SJSA1 (cell line): ENCODE results near the gene IRAK1. TPM values are rescaled to one million over a fixed set of nuclear protein-coding genes. Genes with fewer than 3 reads are reported as not detected.
"Not testable (repeated sequence)": the region's sequence is repeated elsewhere in the genome, so short reads cannot be mapped to it uniquely, and the experiment has no call there.

Experiments
- DNase-seq, 2 experiments: peaks; one replicate each; pipeline ENCODE4 v3.0.0-alpha.2; 2015 to 2020; ENCODE audit warnings: low spot score in 2 of 2, low read depth in 1 of 2
- H3K27ac ChIP-seq: fragments of 250-450 bp; sonication (Bioruptor Pico); 2 replicates; pipeline ENCODE4 v1.5.1; 2020; ENCODE audit warnings: mild to moderate bottlenecking, moderate library complexity
- H3K27me3 ChIP-seq: fragments of 250-450 bp; sonication (Bioruptor Pico); replicated peaks from 2 replicates; pipeline ENCODE4 v1.5.1; 2020; ENCODE audit warnings: mild to moderate bottlenecking, moderate library complexity
- H3K36me3 ChIP-seq: fragments of 250-450 bp; sonication (Bioruptor Pico); 2 replicates; pipeline ENCODE4 v1.5.1; 2020; ENCODE audit warnings: mild to moderate bottlenecking
- H3K4me1 ChIP-seq: fragments of 250-450 bp; sonication (Bioruptor Pico); replicated peaks from 2 replicates; pipeline ENCODE4 v1.6.1; 2021; ENCODE audit warnings: mild to moderate bottlenecking
- H3K4me3 ChIP-seq: fragments of 250-450 bp; sonication (Bioruptor Pico); 2 replicates; pipeline ENCODE4 v1.5.1; 2020; ENCODE audit warnings: mild to moderate bottlenecking
- H3K9me3 ChIP-seq: fragments of 250-450 bp; sonication (Bioruptor Pico); replicated peaks from 2 replicates; pipeline ENCODE4 v1.5.1; 2020; ENCODE audit warnings: mild to moderate bottlenecking
- total RNA-seq: library from RNA; depleted of rRNA; stranded (reverse); fragments of >200 nt; shearing (Covaris generic); gene quantifications from 2 replicates; pipeline ENCODE4 v1.2.3, GENCODE V29; 2014

Gene IRAK1
- total RNA-seq, 1 experiment from 2014 or later: 81.3 TPM

DNA sequence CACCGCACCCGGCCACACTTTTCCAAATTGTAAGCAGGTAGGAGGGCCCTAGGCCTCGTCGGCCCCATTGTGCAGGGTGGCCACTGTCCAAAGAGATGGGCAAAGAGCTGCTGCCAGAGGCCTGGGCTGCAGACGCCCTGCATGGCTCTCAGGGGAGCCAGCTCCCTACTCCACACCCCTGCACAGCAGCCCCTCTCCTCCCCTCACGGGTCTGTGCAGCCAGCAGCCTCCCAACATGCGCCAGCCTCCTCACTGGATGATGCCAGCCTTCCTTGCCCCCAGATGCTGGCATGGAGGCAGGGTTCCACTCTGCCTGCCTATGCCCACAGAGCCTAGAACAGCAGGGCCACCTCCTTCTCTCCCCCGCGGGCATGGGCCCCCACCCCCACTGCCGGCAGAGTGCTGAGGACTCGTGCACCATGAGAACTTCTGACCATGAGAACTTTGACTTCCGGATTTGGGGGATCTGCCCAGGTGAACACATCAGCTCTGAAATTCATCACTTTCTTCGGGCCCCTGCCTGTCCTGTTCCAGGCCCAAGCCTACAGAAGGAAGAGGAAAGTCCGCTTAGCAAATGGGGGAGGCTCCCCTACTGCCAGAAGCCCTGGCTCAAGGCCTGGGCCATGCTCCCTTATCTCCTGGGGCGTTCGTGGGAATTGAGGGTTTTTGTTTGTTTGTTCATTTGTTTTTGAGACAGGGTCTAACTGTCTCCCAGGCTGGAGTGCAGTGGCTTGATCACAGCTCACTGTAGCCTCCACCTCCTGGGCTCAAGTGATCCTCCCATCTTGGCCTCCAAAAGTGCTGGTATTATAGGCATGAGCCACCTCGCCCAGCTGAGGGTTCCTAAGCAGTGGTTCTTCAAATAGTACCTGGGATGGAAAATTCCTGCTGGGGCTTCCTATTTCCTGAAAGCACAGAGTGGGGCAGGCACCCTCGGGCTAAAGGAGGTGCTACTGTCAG, 8.0 kb downstream of the IRAK1 start:
- Histone ChIP-seq H3K9me3 (no peaks in the 10 kb centered on the region), H3K36me3 (peaks cover 32% of the 10 kb centered on the region), H3K4me3 (no peak overlapping the region), H3K4me1 (no peaks in the 10 kb centered on the region), H3K27ac (no peak overlapping the region), H3K27me3 (no peaks in the 10 kb centered on the region)
- DNase-seq: no peak

DNA sequence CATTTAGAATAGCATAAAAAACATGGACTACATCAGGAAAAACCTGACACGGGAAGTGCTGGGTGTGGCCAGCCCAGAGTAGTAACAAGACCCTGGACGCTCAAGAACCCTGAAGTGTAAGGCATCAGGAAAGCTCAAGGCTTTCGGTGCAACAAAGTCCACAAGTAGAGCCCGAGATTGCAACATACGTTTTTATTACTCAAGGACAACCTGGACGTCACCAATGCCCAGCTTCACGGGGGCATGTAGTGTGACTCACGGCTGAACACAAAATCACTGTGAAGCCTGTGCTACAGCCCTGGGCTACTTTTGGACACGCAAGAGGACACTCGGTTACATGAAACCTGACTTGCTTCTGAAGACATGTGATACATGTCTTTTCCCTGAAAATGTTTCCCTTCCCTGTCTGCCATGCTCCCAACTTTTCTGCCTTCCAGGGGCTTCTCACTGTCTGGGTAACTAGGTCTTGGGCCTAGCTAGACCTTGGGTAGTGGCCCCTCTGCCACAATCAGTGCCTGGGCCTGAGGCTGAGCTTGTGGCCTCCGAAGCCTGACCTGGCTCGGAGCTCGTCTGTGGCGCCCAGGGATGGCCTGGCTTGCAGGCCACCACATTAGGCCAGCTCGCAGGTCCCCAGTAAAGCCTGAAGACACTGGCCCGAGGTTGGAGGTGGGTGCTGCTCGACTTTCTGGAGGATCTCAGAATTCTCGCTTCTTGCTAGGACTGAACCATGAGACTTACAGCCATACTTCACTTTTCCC, 9.2 kb downstream of the IRAK1 start:
- H3K27me3 ChIP-seq: no peaks in the 10 kb centered on the region
- peaks cover 22% of the 10 kb centered on the region for H3K36me3 ChIP-seq
- no peak for DNase-seq

GRCh38 chrX:154008521-154008920, 11.2 kb downstream of the IRAK1 start:
- H3K4me3 ChIP-seq: no peak overlapping the region
- H3K27ac ChIP-seq: no peak overlapping the region
- no peak for DNase-seq

More for the DNA sequence above, 9.2 kb downstream of the IRAK1 start:
- Histone ChIP-seq H3K9me3 (no peaks in the 10 kb centered on the region), H3K27ac (no peak overlapping the region), H3K4me3 (no peak overlapping the region), H3K4me1 (no peaks in the 10 kb centered on the region)

DNA sequence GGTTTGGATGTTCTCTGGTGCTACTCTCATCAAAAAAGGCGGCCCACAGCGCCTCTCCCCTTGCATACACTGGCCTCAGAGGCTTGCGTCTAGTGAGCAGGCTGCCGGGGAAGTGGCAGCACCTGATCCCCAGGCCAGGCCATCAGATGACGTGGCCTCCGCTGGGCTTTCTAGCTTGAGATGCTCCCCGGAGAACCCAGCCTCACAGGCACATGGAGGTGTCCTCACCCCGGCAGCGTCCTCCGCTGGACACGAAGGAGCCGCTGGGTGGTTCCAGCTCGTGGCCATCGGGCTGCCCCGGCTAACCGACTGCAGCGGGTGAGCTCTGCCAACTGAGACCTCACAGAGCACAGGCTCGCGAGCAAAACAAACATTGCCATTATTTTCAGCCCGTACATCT, 12.8 kb downstream of the IRAK1 start:
- Histone ChIP-seq H3K36me3 (peaks cover 5% of the 10 kb centered on the region; the same call in 1 of the 2 replicates), H3K27me3 (no peaks in the 10 kb centered on the region), H3K9me3 (no peaks in the 10 kb centered on the region), H3K4me1 (no peaks in the 10 kb centered on the region), H3K27ac (no peak overlapping the region), H3K4me3 (no peak overlapping the region)
- DNase-seq: no peak

More at GRCh38 chrX:154008521-154008920, 11.2 kb downstream of the IRAK1 start:
- no peaks in the 10 kb centered on the region for H3K27me3 ChIP-seq
- H3K4me1 ChIP-seq: no peaks in the 10 kb centered on the region
- H3K36me3 ChIP-seq: peaks cover 18% of the 10 kb centered on the region
- H3K9me3 ChIP-seq: no peaks in the 10 kb centered on the region

GRCh38 chrX:154004315-154004714, 15.4 kb downstream of the IRAK1 start:
- Histone ChIP-seq H3K36me3 (no peaks in the 10 kb centered on the region), H3K27ac (no peak overlapping the region), H3K9me3 (no peaks in the 10 kb centered on the region), H3K4me1 (no peaks in the 10 kb centered on the region), H3K27me3 (no peaks in the 10 kb centered on the region), H3K4me3 (no peak overlapping the region)
- DNase-seq: no peak

DNA sequence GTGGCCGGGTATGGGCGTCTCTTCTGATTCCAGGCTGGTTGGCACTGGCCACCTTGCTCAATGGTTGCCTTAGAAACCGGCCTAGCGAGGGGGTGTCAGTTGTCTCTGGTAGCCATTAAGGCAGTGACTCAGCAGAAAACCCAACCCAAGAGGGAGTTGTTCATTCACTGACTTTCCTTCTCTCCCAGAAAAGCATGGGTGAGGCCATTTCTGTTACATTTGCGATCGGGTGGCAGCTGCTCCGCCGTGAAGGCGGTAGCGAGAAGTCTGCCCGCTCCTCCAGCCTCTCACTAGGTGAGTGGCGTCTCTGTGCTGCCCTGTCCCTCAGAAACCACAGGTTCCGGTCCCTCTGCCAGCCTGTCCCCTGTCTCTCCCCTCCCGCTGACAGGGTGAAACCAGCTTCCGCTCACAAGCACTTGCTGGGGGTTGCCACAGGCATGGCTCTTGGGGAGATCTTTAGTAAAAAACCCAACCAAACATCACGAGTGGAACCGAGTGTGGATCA, 17.4 kb downstream of the IRAK1 start:
- Histone ChIP-seq H3K36me3 (no peaks in the 10 kb centered on the region), H3K4me3 (no peak overlapping the region), H3K27me3 (no peaks in the 10 kb centered on the region), H3K4me1 (no peaks in the 10 kb centered on the region), H3K27ac (no peak overlapping the region), H3K9me3 (no peaks in the 10 kb centered on the region)
- no peak for DNase-seq

GRCh38 chrX:154000051-154000450, 19.7 kb downstream of the IRAK1 start:
- Histone ChIP-seq H3K9me3 (no peaks in the 10 kb centered on the region), H3K27ac (no peak overlapping the region)

GRCh38 chrX:153999359-154000037, 20.2 kb downstream of the IRAK1 start:
- no peak for DNase-seq
- no peaks in the 10 kb centered on the region for H3K4me1 ChIP-seq

More at GRCh38 chrX:154000051-154000450, 19.7 kb downstream of the IRAK1 start:
- no peak for DNase-seq
- Histone ChIP-seq H3K27me3 (no peaks in the 10 kb centered on the region), H3K36me3 (no peaks in the 10 kb centered on the region), H3K4me1 (no peaks in the 10 kb centered on the region), H3K4me3 (no peak overlapping the region)

DNA sequence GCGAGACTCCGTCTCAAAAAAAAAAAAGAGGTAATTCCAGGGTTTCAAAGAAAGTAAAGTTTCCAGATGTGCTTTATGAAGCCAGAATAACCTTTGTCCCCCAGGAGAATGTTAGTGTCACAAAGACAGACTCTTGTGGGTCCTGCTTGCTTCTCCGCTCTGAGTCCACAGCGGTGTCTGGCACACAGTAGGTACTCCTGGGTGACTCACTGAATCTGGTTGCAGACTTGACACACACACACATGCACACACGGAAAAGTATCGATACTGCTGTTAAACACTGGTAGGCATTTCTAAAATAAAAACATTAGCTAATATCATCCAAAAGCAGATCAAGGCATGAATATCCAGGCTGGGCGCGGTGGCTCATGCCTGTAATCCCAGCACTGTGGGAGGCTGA, 24.2 kb downstream of the IRAK1 start:
- H3K9me3 ChIP-seq: no peaks in the 10 kb centered on the region
- H3K27ac ChIP-seq: no peak overlapping the region
- no peaks in the 10 kb centered on the region for H3K36me3 ChIP-seq
- no peaks in the 10 kb centered on the region for H3K27me3 ChIP-seq
- no peaks in the 10 kb centered on the region for H3K4me1 ChIP-seq
- DNase-seq: no peak
- H3K4me3 ChIP-seq: no peak overlapping the region

More at GRCh38 chrX:153999359-154000037, 20.2 kb downstream of the IRAK1 start:
- no peak overlapping the region for H3K4me3 ChIP-seq
- H3K9me3 ChIP-seq: no peaks in the 10 kb centered on the region
- H3K27me3 ChIP-seq: no peaks in the 10 kb centered on the region
- H3K27ac ChIP-seq: no peak overlapping the region
- no peaks in the 10 kb centered on the region for H3K36me3 ChIP-seq

DNA sequence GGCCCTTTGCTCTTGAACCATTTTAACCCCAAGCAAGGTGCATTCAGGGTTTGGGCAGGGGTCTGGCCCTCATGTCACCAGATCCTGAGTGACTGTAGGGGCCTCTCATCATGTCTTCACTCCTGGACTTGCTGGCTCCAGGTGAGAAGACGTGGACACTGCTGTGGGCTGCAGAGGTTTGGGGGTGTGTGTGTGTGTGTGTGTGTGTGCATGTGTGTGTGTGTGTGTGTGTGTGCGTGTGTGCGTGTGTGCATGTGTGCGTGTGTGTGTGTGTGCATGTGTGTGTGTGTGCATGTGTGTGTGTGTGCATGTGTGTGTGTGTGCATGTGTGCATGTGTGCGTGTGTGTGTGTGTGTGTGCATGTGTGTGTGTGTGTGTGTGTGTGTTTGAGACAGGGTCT, 25.3 kb downstream of the IRAK1 start:
- H3K27ac ChIP-seq, H3K9me3 ChIP-seq, H3K36me3 ChIP-seq, H3K27me3 ChIP-seq, H3K4me1 ChIP-seq, H3K4me3 ChIP-seq, DNase-seq: not testable (repeated sequence)

DNA sequence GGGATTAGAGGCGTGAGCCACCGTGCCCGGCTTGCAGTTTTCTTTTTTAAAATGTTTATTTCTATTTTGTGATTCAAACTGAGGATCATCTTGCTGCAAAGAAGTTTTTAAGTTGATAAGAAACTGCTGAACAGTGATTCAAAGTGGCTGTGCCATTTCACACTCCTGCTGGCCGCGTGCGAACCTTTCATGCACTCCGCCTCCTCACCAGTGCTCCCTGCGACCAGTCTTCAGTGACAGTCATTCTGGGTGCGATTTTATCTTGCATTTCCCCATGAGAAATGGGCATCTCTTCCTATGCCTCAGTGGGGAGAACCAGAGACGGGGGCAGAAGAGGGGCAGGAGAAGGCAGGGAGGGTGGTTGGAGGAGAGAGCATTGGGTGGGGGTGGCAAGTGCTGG, 25.7 kb downstream of the IRAK1 start:
- Histone ChIP-seq H3K9me3 (no peaks in the 10 kb centered on the region), H3K27ac (no peak overlapping the region), H3K4me1 (no peaks in the 10 kb centered on the region), H3K4me3 (no peak overlapping the region), H3K27me3 (no peaks in the 10 kb centered on the region), H3K36me3 (no peaks in the 10 kb centered on the region)
- DNase-seq: no peak

DNA sequence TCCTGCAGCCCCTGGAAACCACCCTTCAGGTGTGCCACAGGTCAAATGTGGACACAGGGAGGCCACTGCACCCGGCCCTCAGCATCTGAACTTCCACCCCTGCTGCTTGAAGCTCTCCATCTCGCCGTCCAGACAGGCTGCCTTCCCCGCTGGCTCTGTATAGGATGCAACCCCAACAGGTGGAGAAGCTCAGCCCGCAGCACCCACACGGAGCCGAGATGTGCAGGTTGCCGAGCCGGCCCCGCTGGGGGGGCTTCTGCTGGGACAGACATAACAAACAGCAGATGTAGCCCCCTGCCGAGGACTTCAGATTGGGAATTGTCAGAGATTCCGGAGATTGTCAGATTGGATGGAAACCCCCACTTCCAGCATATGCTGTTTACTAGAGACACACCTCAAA, 26.6 kb downstream of the IRAK1 start:
- no peak for DNase-seq
- Histone ChIP-seq H3K27ac (no peak overlapping the region), H3K9me3 (no peaks in the 10 kb centered on the region), H3K4me3 (no peak overlapping the region), H3K27me3 (no peaks in the 10 kb centered on the region), H3K4me1 (no peaks in the 10 kb centered on the region), H3K36me3 (no peaks in the 10 kb centered on the region)

DNA sequence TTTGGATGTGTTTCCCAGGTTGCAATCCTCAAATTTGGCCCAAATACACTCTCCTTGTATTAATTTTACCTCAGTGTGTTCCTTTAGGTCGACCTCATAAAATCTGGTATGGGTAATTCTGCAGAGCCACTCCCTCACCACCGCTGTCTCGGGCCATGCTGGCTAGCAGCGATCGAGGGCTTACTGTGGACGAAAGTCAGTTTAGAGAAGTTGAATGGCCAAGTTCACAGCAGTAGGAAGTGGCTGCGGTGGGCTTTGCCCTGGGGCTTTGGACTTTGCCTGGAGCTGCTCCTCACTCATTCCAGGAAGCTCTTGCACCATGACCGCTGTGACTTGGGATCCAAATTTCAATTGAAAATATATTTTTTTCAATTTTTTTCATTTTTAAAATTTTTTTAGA, 27.5 kb downstream of the IRAK1 start:
- Histone ChIP-seq H3K4me1 (no peaks in the 10 kb centered on the region), H3K4me3 (no peak overlapping the region), H3K36me3 (no peaks in the 10 kb centered on the region), H3K27ac (no peak overlapping the region), H3K27me3 (no peaks in the 10 kb centered on the region), H3K9me3 (no peaks in the 10 kb centered on the region)
- no peak for DNase-seq
